Breast epithelium (tissue), 4 donors: Measurements from ENCODE around the gene CPNE5. TPM values are rescaled to one million over a fixed set of nuclear protein-coding genes. Genes with fewer than 3 reads are reported as not detected.
"Not testable (repeated sequence)": the region's sequence is repeated elsewhere in the genome, so short reads cannot be mapped to it uniquely, and the experiment has no call there.

Source experiments
- DNase-seq, 2 donors: peaks; one replicate each; pipeline ENCODE4 v3.0.0-alpha.2; 2019; ENCODE audit warnings: low spot score in 2 of 2
- H3K27ac ChIP-seq, 2 donors: fragments of 200-600 bp; sonication (generic) in 1 of 2; one replicate each; pipeline ENCODE4 v1.5.1; 2016 to 2019; ENCODE audit warnings: mild to moderate bottlenecking in 1 of 2
- H3K27me3 ChIP-seq, 2 donors: fragments of 200-600 bp; sonication (generic) in 1 of 2; one replicate each; pipeline versions ENCODE4 v1.5.1 to v1.6.0; 2017 to 2019; ENCODE audit warnings: control low read depth in 1 of 2, mild to moderate bottlenecking in 1 of 2
- H3K36me3 ChIP-seq: fragments of 200-600 bp; one replicate; pipeline ENCODE4 v1.5.1; 2019
- H3K4me1 ChIP-seq, 2 donors: fragments of 200-600 bp; sonication (generic); one replicate each; pipeline ENCODE4 v1.5.1; 2016 to 2019; ENCODE audit warnings: control low read depth in 1 of 2
- H3K4me3 ChIP-seq, 3 donors: fragments of 200-600 bp; sonication (generic); 1 replicate in 2 of 3; 2 replicates in 1 of 3; pipeline ENCODE4 v1.5.1; 2016 to 2019; ENCODE audit warnings: mild to moderate bottlenecking in 3 of 3, moderate library complexity in 2 of 3
- H3K9me3 ChIP-seq, 2 donors: fragments of 200-600 bp; sonication (generic) in 1 of 2; one replicate each; pipeline ENCODE4 v1.5.1; 2016 to 2019; ENCODE audit warnings: control low read depth in 1 of 2
- CTCF ChIP-seq, 3 donors: fragments of 450-650 bp; IDR thresholded peaks; one replicate each; pipeline ENCODE4 v1.5.1; 2016 to 2017; ENCODE audit warnings: antibody characterized with exemption in 3 of 3, mild to moderate bottlenecking in 3 of 3, moderate library complexity in 3 of 3
- POLR2A ChIP-seq: fragments of 450-650 bp; IDR thresholded peaks from one replicate; pipeline ENCODE4 v1.6.1; 2016; ENCODE audit warnings: antibody characterized with exemption, mild to moderate bottlenecking, moderate library complexity
- POLR2AphosphoS5 ChIP-seq, 3 donors: sonication (generic); formaldehyde crosslinking; IDR thresholded peaks; one replicate each; pipeline ENCODE4 v1.6.1; 2017; ENCODE audit warnings: antibody characterized with exemption in 3 of 3
- intact Hi-C: fragments of 100-400 bp; cut with DNase I; formaldehyde crosslinking; loops from one replicate; pipeline ENCODE4 v1.15.1; 2023; ENCODE audit warnings: low total_unique reads
- total RNA-seq, 3 donors: library from RNA; depleted of rRNA; stranded (reverse); fragments of >200 nt; gene quantifications; one replicate each; pipeline ENCODE4 v1.1.0, GENCODE V29; 2016

CPNE5 gene
- total RNA-seq, 3 donors from 2014 or later, result 0.96 to 5.2 (median 3.7) TPM

GRCh38 chr6:36814249-36814648 is 25.0 kb downstream of the CPNE5 start:
- Histone ChIP-seq H3K9me3 (no peaks in the 10 kb centered on the region), H3K36me3 (no peaks in the 10 kb centered on the region), H3K4me3 (no peak overlapping the region), H3K27ac (no peak overlapping the region), H3K4me1 (no peaks in the 10 kb centered on the region), H3K27me3 (no peaks in the 10 kb centered on the region)
- intact Hi-C loops, result no loop called here
- peak in 1 of 3 donors; percentile 17 for TF ChIP-seq CTCF (IDR thresholded peaks at IDR 0.05)
- TF ChIP-seq POLR2A, result no peak
- DNase-seq, result no peak

GRCh38 chr6:36813526-36813925 is 25.7 kb downstream of the CPNE5 start:
- Histone ChIP-seq H3K4me1 (no peaks in the 10 kb centered on the region), H3K27me3 (no peaks in the 10 kb centered on the region), H3K9me3 (no peaks in the 10 kb centered on the region), H3K4me3 (no peak overlapping the region), H3K36me3 (no peaks in the 10 kb centered on the region), H3K27ac (no peak overlapping the region)
- no peak for DNase-seq
- intact Hi-C loops, result no loop called here
- TF ChIP-seq POLR2A (no peak), CTCF (IDR thresholded peaks at IDR 0.05) (no peak), POLR2AphosphoS5 (IDR thresholded peaks at IDR 0.05) (no peak)

- H3K27me3 ChIP-seq, H3K27ac ChIP-seq, DNase-seq, H3K4me1 ChIP-seq, H3K4me3 ChIP-seq, intact Hi-C loops, H3K9me3 ChIP-seq, H3K36me3 ChIP-seq: not testable (repeated sequence)
These were observed 26.2 kb downstream of the CPNE5 start for GRCh38 chr6:36813047-36813446.

GRCh38 chr6:36809941-36810803 is 29.1 kb downstream of the CPNE5 start:
- no peak for DNase-seq
- no peak for TF ChIP-seq POLR2A
- no peak for TF ChIP-seq CTCF (IDR thresholded peaks at IDR 0.05)
- TF ChIP-seq POLR2AphosphoS5 (IDR thresholded peaks at IDR 0.05), result no peak
- Histone ChIP-seq H3K4me1 (no peaks in the 10 kb centered on the region), H3K27ac (no peak overlapping the region), H3K9me3 (no peaks in the 10 kb centered on the region), H3K4me3 (no peak overlapping the region), H3K36me3 (no peaks in the 10 kb centered on the region), H3K27me3 (no peaks in the 10 kb centered on the region)
- intact Hi-C loops, result no loop called here

GRCh38 chr6:36809156-36809555 is 30.1 kb downstream of the CPNE5 start:
- no peak for DNase-seq
- Histone ChIP-seq H3K4me1 (no peaks in the 10 kb centered on the region), H3K27me3 (no peaks in the 10 kb centered on the region), H3K4me3 (no peak overlapping the region), H3K9me3 (no peaks in the 10 kb centered on the region), H3K27ac (no peak overlapping the region), H3K36me3 (no peaks in the 10 kb centered on the region)
- intact Hi-C loops, result no loop called here
- TF ChIP-seq POLR2A (no peak), CTCF (IDR thresholded peaks at IDR 0.05) (no peak), POLR2AphosphoS5 (IDR thresholded peaks at IDR 0.05) (no peak)
